Measurements from ENCODE around the gene RAB7B.
A peak's percentile ranks its signal among the peaks of the same experiment; 100 is the strongest.

RAB7B gene

DNA sequence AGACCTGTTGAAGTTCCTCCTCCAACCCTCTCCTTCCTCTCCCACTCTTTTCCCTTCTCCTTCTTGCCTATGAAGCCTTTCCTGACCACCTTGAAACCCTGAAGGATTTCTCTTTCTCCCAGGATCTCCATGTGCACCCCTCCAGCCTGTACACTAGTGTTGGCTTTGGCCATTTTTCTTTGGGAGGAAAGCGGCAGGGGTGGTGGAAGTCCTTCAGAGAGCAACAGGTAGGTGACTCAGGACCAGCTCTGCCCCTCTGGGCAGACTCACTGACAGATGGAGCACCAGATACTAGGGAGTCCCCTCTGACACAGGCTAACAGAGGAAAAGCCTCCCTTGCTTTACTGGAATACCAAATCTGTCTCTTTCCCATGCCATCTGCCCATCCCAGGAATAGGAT, 64.5 kb downstream of the RAB7B start:
- no peak overlapping the region for H3K14ac ChIP-seq (ENCODE audit: low read length)
- no peak overlapping the region for H3K27ac ChIP-seq (replicated peaks; ENCODE audit: low read length)
- no peak overlapping the region for H2BK15ac ChIP-seq (ENCODE audit: low read length)
- H3K4ac ChIP-seq (ENCODE audit: low read length): no peak overlapping the region
- peaks cover 0 to 21% (median 0%) of the 10 kb centered on the region in 3 experiments for H3K27me3 ChIP-seq (ENCODE audit: control insufficient read depth in 3 of 3, insufficient read depth in 3 of 3, low read depth in 1 of 3, low read length in 3 of 3)
- H3K9me3 ChIP-seq (replicated peaks in 1 of 2; ENCODE audit: control insufficient read depth in 2 of 2, insufficient read depth in 1 of 2, low read depth in 1 of 2, low read length in 2 of 2): no peaks in the 10 kb centered on the region
- peaks cover 5 to 25% of the 10 kb centered on the region in 2 donors for H3K4me1 ChIP-seq (ENCODE audit: control insufficient read depth in 2 of 2, insufficient read depth in 1 of 2, low read depth in 1 of 2, low read length in 2 of 2)
- H2BK5ac ChIP-seq (ENCODE audit: low read length): no peak overlapping the region
- H2AK5ac ChIP-seq (ENCODE audit: low read depth, low read length): no peak overlapping the region
- no peaks in the 10 kb centered on the region for H3K36me3 ChIP-seq (replicated peaks in 1 of 2; ENCODE audit: control insufficient read depth in 2 of 2, insufficient read depth in 2 of 2, low read length in 2 of 2)
- no peak overlapping the region for H2BK120ac ChIP-seq (ENCODE audit: low read depth, low read length)
- no peak overlapping the region for H3K9ac ChIP-seq (ENCODE audit: low read depth, low read length, poor library complexity)
- no peak overlapping the region for H4K91ac ChIP-seq (ENCODE audit: low read depth, low read length, poor library complexity)
- no CpG with 5 or more reads among the region's 1 CpG for WGBS, 2 donors (ENCODE audit: extremely low coverage in 2 of 2, insufficient read length in 2 of 2, insufficient replicate concordance in 1 of 2)
- H3K18ac ChIP-seq (ENCODE audit: low read length): no peak overlapping the region
- H2AFZ ChIP-seq (ENCODE audit: low read length): no peak overlapping the region
- no peak overlapping the region for H4K8ac ChIP-seq (ENCODE audit: low read depth, low read length)
- no peaks in the 10 kb centered on the region for H3K79me1 ChIP-seq (ENCODE audit: low read depth, low read length)
- H3K4me3 ChIP-seq (ENCODE audit: low read length in 2 of 2): no peak overlapping the region
- DNase-seq (ENCODE audit: low spot score): no peak
- no peak overlapping the region for H3K4me2 ChIP-seq (ENCODE audit: insufficient read depth, low read length, poor library complexity, severe bottlenecking)
- H3K23ac ChIP-seq (ENCODE audit: low read depth, low read length, poor library complexity): no peak overlapping the region
- H2BK12ac ChIP-seq (ENCODE audit: low read length): no peak overlapping the region

DNA sequence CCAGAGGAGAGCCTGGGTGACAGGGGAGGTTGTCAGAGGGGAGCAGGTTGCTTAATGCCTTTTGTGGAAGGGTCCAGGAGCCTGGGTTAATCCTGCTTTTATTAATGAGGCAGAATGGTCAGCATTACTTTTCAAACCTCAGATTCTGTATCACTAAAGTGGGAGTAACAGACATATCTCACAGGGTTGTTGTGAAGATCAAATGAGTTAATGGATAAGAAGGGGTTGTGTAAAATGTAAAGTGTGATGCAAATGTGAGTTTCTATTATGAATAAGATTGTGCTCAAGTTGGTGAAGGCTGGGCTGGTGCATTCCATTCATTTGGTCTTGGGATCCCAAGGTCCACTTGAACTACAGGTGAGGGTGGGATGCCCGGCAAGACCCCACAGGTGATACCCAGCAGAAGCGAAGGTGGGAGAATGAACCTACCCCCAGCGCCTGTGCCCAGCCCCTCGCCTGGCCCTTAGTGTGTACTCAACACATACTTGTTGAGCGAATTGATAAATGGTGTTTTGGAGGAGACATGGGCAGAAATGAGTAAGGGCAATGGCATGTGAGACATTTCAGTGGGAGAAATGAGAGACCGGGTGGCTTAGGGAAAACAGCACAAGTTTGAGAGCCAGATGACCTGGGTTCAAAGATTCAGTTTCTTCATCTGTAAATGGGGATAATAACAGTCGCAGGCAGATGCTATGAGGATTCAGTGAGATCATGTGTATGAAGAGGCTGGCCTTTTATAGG, 66.2 kb downstream of the RAB7B start:
- H2BK15ac ChIP-seq (ENCODE audit: low read length): no peak overlapping the region

DNA sequence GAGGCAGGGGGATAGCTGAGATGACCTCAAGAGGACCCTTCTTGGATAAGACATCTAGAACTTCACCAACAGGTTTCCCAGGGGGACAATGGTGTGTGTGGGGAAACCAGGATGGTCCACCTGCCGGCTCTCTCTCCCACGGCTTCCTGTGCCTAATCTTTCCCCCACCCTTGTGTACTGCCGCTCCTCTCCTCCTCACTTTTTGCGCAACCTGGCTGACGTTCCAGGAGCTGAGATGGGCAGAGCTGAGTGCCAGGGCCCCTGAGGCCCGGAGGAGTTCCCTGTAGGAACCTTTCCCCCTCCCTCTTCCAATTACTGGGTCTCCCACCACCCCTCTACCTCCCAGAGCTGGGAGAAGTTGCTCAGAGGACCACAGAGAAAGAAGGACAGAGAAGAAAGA, 66.9 kb downstream of the RAB7B start:
- Histone ChIP-seq H2BK15ac (ENCODE audit: low read length) (no peak overlapping the region), H3K23ac (ENCODE audit: low read depth, low read length, poor library complexity) (no peak overlapping the region), H3K27me3 (ENCODE audit: control insufficient read depth in 3 of 3, insufficient read depth in 3 of 3, low read depth in 1 of 3, low read length in 3 of 3) (peaks cover 0 to 4% (median 0%) of the 10 kb centered on the region in 3 experiments), H2BK120ac (ENCODE audit: low read depth, low read length) (no peak overlapping the region), H2AFZ (ENCODE audit: low read length) (no peak overlapping the region), H3K9ac (ENCODE audit: low read depth, low read length, poor library complexity) (no peak overlapping the region), H3K4me3 (ENCODE audit: low read length in 2 of 2) (no peak overlapping the region), H3K79me1 (ENCODE audit: low read depth, low read length) (no peaks in the 10 kb centered on the region), H2BK5ac (ENCODE audit: low read length) (no peak overlapping the region), H4K8ac (ENCODE audit: low read depth, low read length) (no peak overlapping the region), H3K27ac (replicated peaks; ENCODE audit: low read length) (no peak overlapping the region), H3K18ac (ENCODE audit: low read length) (no peak overlapping the region), H3K4me1 (ENCODE audit: control insufficient read depth in 2 of 2, insufficient read depth in 1 of 2, low read depth in 1 of 2, low read length in 2 of 2) (peaks cover 12 to 24% of the 10 kb centered on the region in 2 donors), H3K14ac (ENCODE audit: low read length) (no peak overlapping the region), H4K91ac (ENCODE audit: low read depth, low read length, poor library complexity) (no peak overlapping the region), H3K36me3 (replicated peaks in 1 of 2; ENCODE audit: control insufficient read depth in 2 of 2, insufficient read depth in 2 of 2, low read length in 2 of 2) (no peaks in the 10 kb centered on the region), H3K9me3 (replicated peaks in 1 of 2; ENCODE audit: control insufficient read depth in 2 of 2, insufficient read depth in 1 of 2, low read depth in 1 of 2, low read length in 2 of 2) (no peaks in the 10 kb centered on the region), H2BK12ac (ENCODE audit: low read length) (no peak overlapping the region), H3K4me2 (ENCODE audit: insufficient read depth, low read length, poor library complexity, severe bottlenecking) (no peak overlapping the region), H3K4ac (ENCODE audit: low read length) (no peak overlapping the region), H2AK5ac (ENCODE audit: low read depth, low read length) (no peak overlapping the region)
- no CpG with 5 or more reads among the region's 6 CpGs for WGBS, 2 donors (ENCODE audit: extremely low coverage in 2 of 2, insufficient read length in 2 of 2, insufficient replicate concordance in 1 of 2)
- DNase-seq (ENCODE audit: low spot score): no peak

More for the DNA sequence above, 66.2 kb downstream of the RAB7B start:
- H3K4me3 ChIP-seq (ENCODE audit: low read length in 2 of 2): no peak overlapping the region
- H3K18ac ChIP-seq (ENCODE audit: low read length): no peak overlapping the region
- no peak overlapping the region for H3K9ac ChIP-seq (ENCODE audit: low read depth, low read length, poor library complexity)
- H3K27me3 ChIP-seq (ENCODE audit: control insufficient read depth in 3 of 3, insufficient read depth in 3 of 3, low read depth in 1 of 3, low read length in 3 of 3): peaks cover 0 to 11% (median 0%) of the 10 kb centered on the region in 3 experiments
- H3K36me3 ChIP-seq (replicated peaks in 1 of 2; ENCODE audit: control insufficient read depth in 2 of 2, insufficient read depth in 2 of 2, low read length in 2 of 2): no peaks in the 10 kb centered on the region
- H3K4me2 ChIP-seq (ENCODE audit: insufficient read depth, low read length, poor library complexity, severe bottlenecking): no peak overlapping the region
- no peak overlapping the region for H2AK5ac ChIP-seq (ENCODE audit: low read depth, low read length)
- H3K14ac ChIP-seq (ENCODE audit: low read length): no peak overlapping the region
- no peak overlapping the region for H3K27ac ChIP-seq (replicated peaks; ENCODE audit: low read length)
- no peaks in the 10 kb centered on the region for H3K9me3 ChIP-seq (replicated peaks in 1 of 2; ENCODE audit: control insufficient read depth in 2 of 2, insufficient read depth in 1 of 2, low read depth in 1 of 2, low read length in 2 of 2)
- H3K4ac ChIP-seq (ENCODE audit: low read length): no peak overlapping the region
- peaks cover 12 to 24% of the 10 kb centered on the region in 2 donors for H3K4me1 ChIP-seq (ENCODE audit: control insufficient read depth in 2 of 2, insufficient read depth in 1 of 2, low read depth in 1 of 2, low read length in 2 of 2)
- no peak overlapping the region for H4K91ac ChIP-seq (ENCODE audit: low read depth, low read length, poor library complexity)
- no peak for DNase-seq (ENCODE audit: low spot score)
- no peak overlapping the region for H2BK120ac ChIP-seq (ENCODE audit: low read depth, low read length)
- H2AFZ ChIP-seq (ENCODE audit: low read length): no peak overlapping the region
- no peak overlapping the region for H2BK5ac ChIP-seq (ENCODE audit: low read length)
- WGBS, 2 donors (ENCODE audit: extremely low coverage in 2 of 2, insufficient read length in 2 of 2, insufficient replicate concordance in 1 of 2): no CpG with 5 or more reads among the region's 7 CpGs
- H3K23ac ChIP-seq (ENCODE audit: low read depth, low read length, poor library complexity): no peak overlapping the region
- H3K79me1 ChIP-seq (ENCODE audit: low read depth, low read length): no peaks in the 10 kb centered on the region
- no peak overlapping the region for H2BK12ac ChIP-seq (ENCODE audit: low read length)
- H4K8ac ChIP-seq (ENCODE audit: low read depth, low read length): no peak overlapping the region

DNA sequence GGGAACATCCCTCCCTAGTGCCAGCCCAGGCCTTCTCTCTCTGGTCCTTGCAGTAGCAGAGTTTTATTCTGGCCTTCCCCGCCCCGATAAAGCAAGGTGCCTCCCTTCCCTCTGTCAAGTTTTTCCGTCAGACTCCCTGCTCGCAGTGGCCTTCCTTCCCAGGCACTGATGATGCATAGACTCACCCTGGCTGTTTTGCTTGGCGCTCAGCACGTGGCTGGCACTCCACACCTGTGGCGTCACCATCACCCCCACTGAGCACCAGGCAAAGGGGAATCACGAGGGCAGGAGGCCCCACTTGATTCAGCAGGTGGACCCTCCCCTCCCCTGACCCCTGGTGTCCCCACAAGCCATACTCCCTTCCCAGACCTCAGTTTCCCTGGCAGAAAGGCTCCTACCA, 67.3 kb downstream of the RAB7B start:
- H2BK15ac ChIP-seq (ENCODE audit: low read length): no peak overlapping the region
- no peaks in the 10 kb centered on the region for H3K79me1 ChIP-seq (ENCODE audit: low read depth, low read length)
- no peak overlapping the region for H3K4me2 ChIP-seq (ENCODE audit: insufficient read depth, low read length, poor library complexity, severe bottlenecking)
- no peak overlapping the region for H3K4ac ChIP-seq (ENCODE audit: low read length)
- no peak overlapping the region for H2BK120ac ChIP-seq (ENCODE audit: low read depth, low read length)
- H3K9me3 ChIP-seq (replicated peaks in 1 of 2; ENCODE audit: control insufficient read depth in 2 of 2, insufficient read depth in 1 of 2, low read depth in 1 of 2, low read length in 2 of 2): no peaks in the 10 kb centered on the region
- H2AFZ ChIP-seq (ENCODE audit: low read length): no peak overlapping the region
- H2BK12ac ChIP-seq (ENCODE audit: low read length): no peak overlapping the region
- H4K8ac ChIP-seq (ENCODE audit: low read depth, low read length): no peak overlapping the region
- no CpG with 5 or more reads among the region's 8 CpGs for WGBS, 2 donors (ENCODE audit: extremely low coverage in 2 of 2, insufficient read length in 2 of 2, insufficient replicate concordance in 1 of 2)
- no peak overlapping the region for H2BK5ac ChIP-seq (ENCODE audit: low read length)
- peak overlapping the region; percentile 38 for H2AK5ac ChIP-seq (ENCODE audit: low read depth, low read length)
- H3K14ac ChIP-seq (ENCODE audit: low read length): no peak overlapping the region
- peak overlapping the region; percentile 49 for H3K18ac ChIP-seq (ENCODE audit: low read length)
- no peak overlapping the region for H3K9ac ChIP-seq (ENCODE audit: low read depth, low read length, poor library complexity)
- no peak overlapping the region for H3K4me3 ChIP-seq (ENCODE audit: low read length in 2 of 2)
- H3K23ac ChIP-seq (ENCODE audit: low read depth, low read length, poor library complexity): no peak overlapping the region
- H3K27ac ChIP-seq (replicated peaks; ENCODE audit: low read length): no peak overlapping the region
- H3K4me1 ChIP-seq (ENCODE audit: control insufficient read depth in 2 of 2, insufficient read depth in 1 of 2, low read depth in 1 of 2, low read length in 2 of 2): peaks cover 12 to 25% of the 10 kb centered on the region in 2 donors
- no peak overlapping the region for H4K91ac ChIP-seq (ENCODE audit: low read depth, low read length, poor library complexity)
- H3K36me3 ChIP-seq (replicated peaks in 1 of 2; ENCODE audit: control insufficient read depth in 2 of 2, insufficient read depth in 2 of 2, low read length in 2 of 2): no peaks in the 10 kb centered on the region
- no peak for DNase-seq (ENCODE audit: low spot score)
- peaks cover 0 to 4% (median 0%) of the 10 kb centered on the region in 3 experiments for H3K27me3 ChIP-seq (ENCODE audit: control insufficient read depth in 3 of 3, insufficient read depth in 3 of 3, low read depth in 1 of 3, low read length in 3 of 3)

Measured in neuronal stem cell (in vitro differentiated cells).